Caco-2 (cell line): ENCODE data around the gene UQCRHL. TPM values are rescaled to one million over a fixed set of nuclear protein-coding genes. Genes with fewer than 3 reads are reported as not detected.

Source experiments
- BruUV-seq: library from RNA; stranded (reverse); fragments of 400-500 nt; replicated peaks from 2 replicates; lab custom pipeline; 2021; lab: Mats Ljungman, UMichigan
- CTCF ChIA-PET: fragments of 300-600 bp; sonication (Branson Sonifier 250); formaldehyde crosslinking; loops from one replicate; lab custom pipeline; 2022; ENCODE audit warnings: antibody characterized with exemption; lab: Charles Lee
- POLR2A ChIA-PET: fragments of 300-600 bp; sonication (Branson Sonifier 250); formaldehyde crosslinking; loops from one replicate; lab custom pipeline; 2022; ENCODE audit warnings: antibody characterized with exemption; lab: Charles Lee
- DNase-seq, 2 experiments: peaks; one replicate each; pipeline versions ENCODE4 v3.0.0 to v3.0.0-alpha.2; 2020 to 2022
- H3K27me3 ChIP-seq: replicated peaks from 2 replicates; pipeline ENCODE4 v1.6.0; 2011; ENCODE audit warnings: low read length; ENCODE audit not compliant: control insufficient read depth, insufficient read depth
- H3K36me3 ChIP-seq: 2 replicates; pipeline ENCODE4 v1.5.1; 2011; ENCODE audit warnings: low read length; ENCODE audit not compliant: control insufficient read depth, insufficient read depth
- H3K4me1 ChIP-seq: fragments of 250-450 bp; sonication (Bioruptor Pico); 2 replicates; pipeline ENCODE4 v1.5.1; 2020; ENCODE audit warnings: mild to moderate bottlenecking
- H3K4me3 ChIP-seq: 2 replicates; pipeline ENCODE4 v1.5.1; 2011; ENCODE audit warnings: low read depth, mild to moderate bottlenecking, control low read depth, low read length
- H3K9me3 ChIP-seq: fragments of 250-450 bp; sonication (Bioruptor Pico); 2 replicates; pipeline ENCODE4 v1.5.1; 2020; ENCODE audit warnings: mild to moderate bottlenecking, moderate library complexity
- H3K27ac Mint-ChIP-seq: one replicate; pipeline ENCODE4 v1.8.0; 2022; ENCODE audit warnings: mixed read lengths; ENCODE audit not compliant: unreplicated experiment
- H3K27me3 Mint-ChIP-seq: one replicate; pipeline ENCODE4 v1.8.0; 2022; ENCODE audit warnings: mixed read lengths; ENCODE audit not compliant: insufficient read depth, unreplicated experiment
- H3K36me3 Mint-ChIP-seq: one replicate; pipeline ENCODE4 v1.8.0; 2022; ENCODE audit warnings: mild to moderate bottlenecking, mixed read lengths; ENCODE audit not compliant: insufficient read depth, unreplicated experiment
- H3K4me1 Mint-ChIP-seq: one replicate; pipeline ENCODE4 v1.8.0; 2022; ENCODE audit warnings: low read depth, mixed read lengths; ENCODE audit not compliant: unreplicated experiment
- H3K4me3 Mint-ChIP-seq: one replicate; pipeline ENCODE4 v1.8.0; 2022; ENCODE audit warnings: mild to moderate bottlenecking, moderate library complexity, mixed read lengths; ENCODE audit not compliant: unreplicated experiment
- H3K9me3 Mint-ChIP-seq: one replicate; pipeline ENCODE4 v1.8.0; 2022; ENCODE audit warnings: mixed read lengths; ENCODE audit not compliant: unreplicated experiment
- intact Hi-C: fragments of 100-400 bp; cut with micrococcal nuclease; formaldehyde crosslinking; loops from one replicate; pipeline ENCODE4 v1.10.0; 2022; ENCODE audit not compliant: unreplicated experiment
- total RNA-seq: library from RNA; stranded (reverse); gene quantifications from 2 replicates; pipeline ENCODE4 v1.2.3, GENCODE V29; 2022
- TF ChIP-seq, protein P1 (sequence below), 2 experiments: fragments of 200-600 bp in 1 of 2; IDR thresholded peaks; 1 replicate in 1 of 2; 2 replicates in 1 of 2; pipeline versions ENCODE4 v1.5.1 to v1.8.0; 2011 to 2022; ENCODE audit warnings: antibody characterized with exemption in 1 of 2, control low read depth in 1 of 2, inconsistent platforms in 1 of 2, low read depth in 1 of 2, low read length in 1 of 2, mild to moderate bottlenecking in 1 of 2, moderate library complexity in 1 of 2; ENCODE audit not compliant: insufficient read depth in 1 of 2, severe bottlenecking in 1 of 2, unreplicated experiment in 1 of 2

Gene UQCRHL
- total RNA-seq, 1 experiment from 2014 or later = 1.8 TPM

DNA sequence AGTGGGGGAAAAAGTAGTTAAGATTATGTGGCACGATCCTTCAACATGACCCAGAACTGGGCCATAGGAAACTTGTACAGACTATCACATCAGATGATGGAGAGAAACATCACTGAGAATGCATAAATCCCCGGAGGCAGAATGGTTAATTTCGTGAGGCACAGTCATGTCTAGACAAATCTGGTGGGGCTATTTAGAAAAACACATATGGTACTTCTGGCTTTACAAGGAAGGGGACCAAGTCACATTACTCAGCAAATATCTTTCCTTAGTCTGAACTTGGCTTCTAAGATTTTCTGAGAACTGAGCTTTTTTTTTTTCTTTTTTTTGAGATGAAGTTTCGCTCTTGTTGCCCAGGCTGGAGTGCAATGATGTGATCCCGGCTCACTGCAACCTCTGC is 9.2 kb upstream of the UQCRHL start:
- no peaks in the 10 kb centered on the region for H3K9me3 ChIP-seq
- H3K27me3 Mint-ChIP-seq = no peaks in the 10 kb centered on the region
- H3K4me3 ChIP-seq = no peak overlapping the region
- DNase-seq = no peak
- H3K36me3 ChIP-seq = no peaks in the 10 kb centered on the region
- TF ChIP-seq, protein P1, sequence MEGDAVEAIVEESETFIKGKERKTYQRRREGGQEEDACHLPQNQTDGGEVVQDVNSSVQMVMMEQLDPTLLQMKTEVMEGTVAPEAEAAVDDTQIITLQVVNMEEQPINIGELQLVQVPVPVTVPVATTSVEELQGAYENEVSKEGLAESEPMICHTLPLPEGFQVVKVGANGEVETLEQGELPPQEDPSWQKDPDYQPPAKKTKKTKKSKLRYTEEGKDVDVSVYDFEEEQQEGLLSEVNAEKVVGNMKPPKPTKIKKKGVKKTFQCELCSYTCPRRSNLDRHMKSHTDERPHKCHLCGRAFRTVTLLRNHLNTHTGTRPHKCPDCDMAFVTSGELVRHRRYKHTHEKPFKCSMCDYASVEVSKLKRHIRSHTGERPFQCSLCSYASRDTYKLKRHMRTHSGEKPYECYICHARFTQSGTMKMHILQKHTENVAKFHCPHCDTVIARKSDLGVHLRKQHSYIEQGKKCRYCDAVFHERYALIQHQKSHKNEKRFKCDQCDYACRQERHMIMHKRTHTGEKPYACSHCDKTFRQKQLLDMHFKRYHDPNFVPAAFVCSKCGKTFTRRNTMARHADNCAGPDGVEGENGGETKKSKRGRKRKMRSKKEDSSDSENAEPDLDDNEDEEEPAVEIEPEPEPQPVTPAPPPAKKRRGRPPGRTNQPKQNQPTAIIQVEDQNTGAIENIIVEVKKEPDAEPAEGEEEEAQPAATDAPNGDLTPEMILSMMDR (IDR thresholded peaks at IDR 0.05; ENCODE audit: insufficient read depth in 1 of 2, low read depth in 1 of 2, low read length in 1 of 2, severe bottlenecking in 1 of 2, unreplicated experiment in 1 of 2) = no peak
- no peaks in the 10 kb centered on the region for H3K9me3 Mint-ChIP-seq
- H3K27ac Mint-ChIP-seq = no peak overlapping the region
- no peaks in the 10 kb centered on the region for H3K4me1 Mint-ChIP-seq
- H3K27me3 ChIP-seq = no peaks in the 10 kb centered on the region
- no TSS peak for BruUV-seq
- POLR2A ChIA-PET = no interaction called here
- CTCF ChIA-PET = no interaction called here
- intact Hi-C loops = loop anchor here (5.0 kb wide), 1 partner anchor 106 kb away; no protein-coding TSS in a partner anchor
- H3K4me1 ChIP-seq = no peaks in the 10 kb centered on the region
- no peak overlapping the region for H3K4me3 Mint-ChIP-seq
- H3K36me3 Mint-ChIP-seq = peaks cover 6% of the 10 kb centered on the region

DNA sequence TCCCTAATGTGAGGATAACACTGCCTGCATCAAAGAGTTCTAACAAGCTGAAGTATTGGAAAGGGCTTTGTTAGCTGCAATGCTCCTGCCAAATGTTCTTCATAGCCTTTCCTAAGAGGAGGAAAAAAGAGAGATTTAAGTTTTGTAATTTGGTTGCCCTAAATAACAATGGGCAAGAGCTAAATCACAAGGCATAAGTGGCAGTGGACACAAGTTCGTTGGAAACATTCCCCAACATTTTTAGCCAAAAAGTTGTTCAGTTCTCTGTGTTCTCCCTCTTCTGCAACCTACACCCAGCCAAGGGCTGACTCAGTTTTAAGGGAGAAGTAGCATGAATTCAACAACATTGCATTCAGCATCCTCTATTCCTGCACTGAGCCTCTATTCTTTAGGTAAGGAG is 2.6 kb upstream of the UQCRHL start:
- Histone ChIP-seq H3K4me3 (no peak overlapping the region), H3K9me3 (no peaks in the 10 kb centered on the region), H3K4me1 (peaks cover 11% of the 10 kb centered on the region), H3K36me3 (no peaks in the 10 kb centered on the region), H3K27me3 (no peaks in the 10 kb centered on the region)
- ChIA-PET POLR2A (no interaction called here), CTCF (no interaction called here)
- H3K36me3 Mint-ChIP-seq = no peaks in the 10 kb centered on the region
- no peak for DNase-seq
- intact Hi-C loops = no loop called here
- no TSS peak for BruUV-seq
- H3K27ac Mint-ChIP-seq = peak overlapping the region; percentile 61
- no peaks in the 10 kb centered on the region for H3K27me3 Mint-ChIP-seq
- TF ChIP-seq, protein P1 (IDR thresholded peaks at IDR 0.05; ENCODE audit: insufficient read depth in 1 of 2, low read depth in 1 of 2, low read length in 1 of 2, severe bottlenecking in 1 of 2, unreplicated experiment in 1 of 2) = no peak
- peaks cover 5% of the 10 kb centered on the region for H3K4me1 Mint-ChIP-seq
- H3K4me3 Mint-ChIP-seq = no peak overlapping the region
- H3K9me3 Mint-ChIP-seq = no peaks in the 10 kb centered on the region

DNA sequence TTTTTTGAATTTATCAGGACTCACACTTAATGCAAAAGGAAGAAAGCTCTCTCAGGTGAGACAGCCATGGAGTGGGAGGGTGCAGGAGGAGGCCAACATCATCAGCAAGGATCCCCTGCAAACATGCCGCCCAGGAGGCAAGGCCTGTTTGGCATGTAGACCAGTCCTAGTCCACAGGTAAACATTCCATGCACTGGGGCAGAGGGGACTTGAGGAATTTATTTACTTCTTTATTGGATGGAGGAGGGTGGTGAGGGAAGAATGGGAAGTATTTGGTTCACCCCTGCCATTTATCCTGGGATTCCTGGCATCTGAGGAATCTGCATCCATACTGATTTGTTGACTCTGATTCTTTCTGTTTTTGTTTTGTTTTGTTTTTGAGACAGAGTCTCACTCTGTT is 1.5 kb upstream of the UQCRHL start:
- no peaks in the 10 kb centered on the region for H3K27me3 Mint-ChIP-seq
- Histone ChIP-seq H3K4me3 (no peak overlapping the region), H3K9me3 (no peaks in the 10 kb centered on the region), H3K36me3 (no peaks in the 10 kb centered on the region), H3K27me3 (no peaks in the 10 kb centered on the region), H3K4me1 (peaks cover 11% of the 10 kb centered on the region)
- intact Hi-C loops = loop anchor here (1.0 kb wide), 1 partner anchor 9 kb away; no protein-coding TSS in a partner anchor
- no peak overlapping the region for H3K4me3 Mint-ChIP-seq
- ChIA-PET CTCF (no interaction called here), POLR2A (interaction anchor here (0.6 kb wide), 1 partner anchor 27 kb away, joined by 4 read pairs; no protein-coding TSS in a partner anchor)
- H3K27ac Mint-ChIP-seq = no peak overlapping the region
- DNase-seq = peak; percentile 55 to 72
- TF ChIP-seq, protein P1 (IDR thresholded peaks at IDR 0.05; ENCODE audit: insufficient read depth in 1 of 2, low read depth in 1 of 2, low read length in 1 of 2, severe bottlenecking in 1 of 2, unreplicated experiment in 1 of 2) = no peak
- H3K36me3 Mint-ChIP-seq = no peaks in the 10 kb centered on the region
- H3K4me1 Mint-ChIP-seq = peaks cover 11% of the 10 kb centered on the region
- BruUV-seq = no TSS peak
- no peaks in the 10 kb centered on the region for H3K9me3 Mint-ChIP-seq
